H9 (cell line): ENCODE results near the gene GPR107. TPM values are rescaled to one million over a fixed set of nuclear protein-coding genes. Genes with fewer than 3 reads are reported as not detected.

ENCODE experiments used
- DNase-seq: peaks from one replicate; pipeline ENCODE4 v3.0.0-alpha.2; 2017
- H2AFZ ChIP-seq: one replicate; pipeline ENCODE4 v1.6.1; 2013; ENCODE audit warnings: mild to moderate bottlenecking, low read length, control low read depth, moderate library complexity
- H2AK5ac ChIP-seq: 2 replicates; pipeline ENCODE4 v1.6.1; 2013; ENCODE audit warnings: low read length, control low read depth, mixed read lengths; ENCODE audit not compliant: insufficient read length
- H2BK120ac ChIP-seq: one replicate; pipeline ENCODE4 v1.6.1; 2013; ENCODE audit warnings: low read depth, mild to moderate bottlenecking, low read length, control low read depth, inconsistent platforms; ENCODE audit not compliant: poor library complexity, severe bottlenecking
- H2BK12ac ChIP-seq: 2 replicates; pipeline ENCODE4 v1.6.1; 2013; ENCODE audit warnings: low read length, control low read depth, mixed read lengths, low read depth; ENCODE audit not compliant: insufficient read length
- H2BK15ac ChIP-seq: 2 replicates; pipeline ENCODE4 v1.6.1; 2013; ENCODE audit warnings: low read depth, low read length, control low read depth
- H2BK20ac ChIP-seq: one replicate; pipeline ENCODE4 v1.6.1; 2013; ENCODE audit warnings: low read depth, mild to moderate bottlenecking, low read length, control low read depth, inconsistent platforms; ENCODE audit not compliant: poor library complexity, severe bottlenecking
- H2BK5ac ChIP-seq: 2 replicates; pipeline ENCODE4 v1.6.1; 2013; ENCODE audit warnings: low read length, control low read depth, mixed read lengths; ENCODE audit not compliant: insufficient read length
- H3K14ac ChIP-seq: 2 replicates; pipeline ENCODE4 v1.6.1; 2013; ENCODE audit warnings: low read length, control low read depth; ENCODE audit not compliant: insufficient read depth
- H3K18ac ChIP-seq: 2 replicates; pipeline ENCODE4 v1.6.1; 2013; ENCODE audit warnings: low read depth, mild to moderate bottlenecking, mixed read lengths, low read length, control low read depth; ENCODE audit not compliant: insufficient read length
- H3K23ac ChIP-seq: 2 replicates; pipeline ENCODE4 v1.6.1; 2013; ENCODE audit warnings: low read length, control low read depth, mixed read lengths, low read depth; ENCODE audit not compliant: insufficient read length
- H3K23me2 ChIP-seq: 2 replicates; pipeline ENCODE4 v1.6.1; 2013; ENCODE audit warnings: low read depth, mild to moderate bottlenecking, mixed read lengths, low read length, control low read depth; ENCODE audit not compliant: insufficient read length, poor library complexity, severe bottlenecking
- H3K27ac ChIP-seq: 2 replicates; pipeline ENCODE4 v1.5.1; 2013; ENCODE audit warnings: low read length, control low read depth, mixed read lengths, low read depth; ENCODE audit not compliant: insufficient read length
- H3K27me3 ChIP-seq: 2 replicates; pipeline ENCODE4 v1.6.1; 2013; ENCODE audit warnings: low read length, control low read depth, inconsistent platforms; ENCODE audit not compliant: insufficient read depth
- H3K4ac ChIP-seq: 2 replicates; pipeline ENCODE4 v1.6.1; 2013; ENCODE audit warnings: low read depth, mild to moderate bottlenecking, control low read depth, inconsistent platforms, low read length, moderate library complexity
- H3K4me1 ChIP-seq: 2 replicates; pipeline ENCODE4 v1.6.1; 2013; ENCODE audit warnings: low read length, control low read depth, inconsistent platforms; ENCODE audit not compliant: insufficient read depth
- H3K4me2 ChIP-seq: 2 replicates; pipeline ENCODE4 v1.6.1; 2013; ENCODE audit warnings: low read length, control low read depth, mixed read lengths; ENCODE audit not compliant: insufficient read length, insufficient read depth
- H3K56ac ChIP-seq: 2 replicates; pipeline ENCODE4 v1.6.1; 2013; ENCODE audit warnings: low read depth, mild to moderate bottlenecking, mixed read lengths, low read length, control low read depth; ENCODE audit not compliant: insufficient read length
- H3K79me1 ChIP-seq: 2 replicates; pipeline ENCODE4 v1.6.1; 2013; ENCODE audit warnings: low read depth, mild to moderate bottlenecking, moderate library complexity, low read length, control low read depth, inconsistent platforms; ENCODE audit not compliant: insufficient read depth, poor library complexity, severe bottlenecking
- H3K79me2 ChIP-seq: 2 replicates; pipeline ENCODE4 v1.6.1; 2013; ENCODE audit warnings: low read length, control low read depth, inconsistent platforms; ENCODE audit not compliant: insufficient read depth
- H3K9ac ChIP-seq: 2 replicates; pipeline ENCODE4 v1.6.1; 2013; ENCODE audit warnings: low read length, control low read depth, mixed read lengths; ENCODE audit not compliant: insufficient read length; ENCODE audit errors: extremely low read depth
- H3K9me3 ChIP-seq: one replicate; pipeline ENCODE4 v1.6.1; 2013; ENCODE audit warnings: low read depth, low read length, inconsistent platforms; ENCODE audit not compliant: control insufficient read depth
- H3T11ph ChIP-seq: one replicate; pipeline ENCODE4 v1.6.1; 2013; ENCODE audit warnings: mild to moderate bottlenecking, low read length, control low read depth, inconsistent platforms
- H4K20me1 ChIP-seq: one replicate; pipeline ENCODE4 v1.6.1; 2013; ENCODE audit not compliant: control insufficient read depth, insufficient read length, insufficient read depth
- H4K5ac ChIP-seq: 2 replicates; pipeline ENCODE4 v1.6.1; 2013; ENCODE audit warnings: low read depth, mild to moderate bottlenecking, mixed read lengths, low read length, control low read depth; ENCODE audit not compliant: insufficient read length
- H4K8ac ChIP-seq: replicated peaks from 2 replicates; pipeline ENCODE4 v1.6.1; 2013; ENCODE audit warnings: low read length, control low read depth, mixed read lengths, low read depth; ENCODE audit not compliant: insufficient read length
- H4K91ac ChIP-seq: 2 replicates; pipeline ENCODE4 v1.6.1; 2013; ENCODE audit warnings: low read depth, mild to moderate bottlenecking, moderate library complexity, mixed read lengths, low read length, control low read depth; ENCODE audit not compliant: insufficient read length
- H3K27ac Mint-ChIP-seq, 3 experiments: 2 replicates in 2 of 3; 3 replicates in 1 of 3; pipeline ENCODE4 v1.8.0; 2020 to 2021; ENCODE audit warnings: mixed read lengths in 3 of 3, mild to moderate bottlenecking in 1 of 3, moderate library complexity in 1 of 3
- H3K27me3 Mint-ChIP-seq: 2 replicates; pipeline ENCODE4 v1.8.0; 2021; ENCODE audit warnings: low read depth, mild to moderate bottlenecking, moderate library complexity, mixed read lengths
- H3K36me3 Mint-ChIP-seq, 3 experiments: 2 replicates in 2 of 3; 3 replicates in 1 of 3; pipeline ENCODE4 v1.8.0; 2020 to 2021; ENCODE audit warnings: low read depth in 3 of 3, mixed read lengths in 3 of 3; ENCODE audit not compliant: insufficient read depth in 1 of 3
- H3K4me1 Mint-ChIP-seq, 2 experiments: 2 replicates each; pipeline ENCODE4 v1.8.0; 2020; ENCODE audit warnings: mixed read lengths in 2 of 2
- H3K4me3 Mint-ChIP-seq, 2 experiments: 2 replicates in 1 of 2; 3 replicates in 1 of 2; pipeline ENCODE4 v1.8.0; 2020 to 2021; ENCODE audit warnings: mild to moderate bottlenecking in 2 of 2, mixed read lengths in 2 of 2, moderate library complexity in 1 of 2
- H3K9me3 Mint-ChIP-seq, 2 experiments: 2 replicates in 1 of 2; 3 replicates in 1 of 2; pipeline ENCODE4 v1.8.0; 2020; ENCODE audit warnings: mild to moderate bottlenecking in 2 of 2, mixed read lengths in 2 of 2, moderate library complexity in 1 of 2
- CTCF ChIP-seq: fragments of 200-600 bp; sonication (generic); conservative IDR thresholded peaks from 3 replicates; pipeline ENCODE4 v1.8.0; 2021; ENCODE audit warnings: antibody characterized with exemption, mild to moderate bottlenecking
- WGBS: extraction: QIAGEN DNeasy Blood & Tissue Kit; methylation state at CpG from one replicate; pipeline ENCODE4 v1.1.7; 2013; ENCODE audit warnings: missing lambda C conversion rate, low lambda C conversion rate, mixed read lengths; ENCODE audit not compliant: insufficient read length; ENCODE audit errors: extremely low coverage; 5-methylcytosine and 5-hydroxymethylcytosine counted together
- total RNA-seq: library from RNA; stranded (reverse); gene quantifications from 2 replicates; pipeline ENCODE4 v1.2.1, GENCODE V29; 2021

Gene GPR107
- total RNA-seq, 1 experiment from 2014 or later: 38.0 TPM

GRCh38 chr9:130088051-130088450 lies 34.3 kb downstream of the GPR107 start:
- Histone ChIP-seq H3K23me2 (no peaks in the 10 kb centered on the region), H3K27ac (no peak overlapping the region), H4K5ac (no peak overlapping the region), H3K18ac (no peak overlapping the region), H2BK120ac (no peak overlapping the region), H2BK20ac (no peak overlapping the region), H3K23ac (no peak overlapping the region), H3K56ac (no peak overlapping the region), H3K79me2 (no peaks in the 10 kb centered on the region), H3K79me1 (no peaks in the 10 kb centered on the region), H3K4ac (no peak overlapping the region), H3K4me2 (no peak overlapping the region), H3K27me3 (no peaks in the 10 kb centered on the region), H3K4me1 (no peaks in the 10 kb centered on the region), H3K9ac (no peak overlapping the region), H4K8ac (no peak overlapping the region), H2BK5ac (no peak overlapping the region), H4K91ac (no peak overlapping the region), H3K9me3 (no peaks in the 10 kb centered on the region), H3T11ph (no peak overlapping the region), H2BK12ac (no peak overlapping the region), H2AFZ (no peak overlapping the region), H4K20me1 (no peaks in the 10 kb centered on the region), H3K14ac (no peak overlapping the region), H2AK5ac (no peak overlapping the region), H2BK15ac (no peak overlapping the region)
- no peak for TF ChIP-seq CTCF
- Mint-ChIP-seq H3K27me3 (no peaks in the 10 kb centered on the region), H3K36me3 (peaks cover 7 to 49% (median 40%) of the 10 kb centered on the region in 3 experiments; a peak in 6 of 7 replicates), H3K4me1 (no peaks in the 10 kb centered on the region), H3K4me3 (no peak overlapping the region), H3K27ac (peak overlapping the region in 1 of 3 experiments; percentile 47; a peak in 2 of 7 replicates), H3K9me3 (no peaks in the 10 kb centered on the region)
- DNase-seq: no peak
- no CpG with 5 or more reads among the region's 6 CpGs for WGBS
